ENCODE data around the gene FAM72C. TPM values are rescaled to one million over a fixed set of nuclear protein-coding genes. Genes with fewer than 3 reads are reported as not detected.
"Not testable (repeated sequence)": the region's sequence is repeated elsewhere in the genome, so short reads cannot be mapped to it uniquely, and the experiment has no call there.

Gene FAM72C
- total RNA-seq, 8 experiments from 2014 or later: 0.14 to 6.2 (median 2.5) TPM; not detected in 1

DNA sequence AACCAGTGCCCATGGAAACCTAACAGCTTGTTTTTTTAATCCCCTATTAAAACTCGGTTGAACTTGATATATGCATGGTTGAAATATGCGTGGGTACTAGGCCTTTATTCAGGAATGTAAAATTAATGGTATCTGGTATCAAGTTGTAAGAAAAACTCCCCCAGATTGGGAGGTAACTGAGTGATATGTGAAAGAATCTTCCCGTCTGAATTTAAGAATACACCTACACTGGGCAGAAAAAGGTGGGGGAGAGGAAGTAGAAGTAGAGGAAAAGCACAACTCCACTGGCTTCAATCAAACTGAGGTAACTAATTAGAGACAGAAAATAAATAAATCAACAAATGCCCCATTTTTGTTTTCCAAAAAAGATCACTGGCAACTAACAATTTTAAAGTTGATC lies 15.9 kb downstream of the FAM72C start:
- ATAC-seq (replicated peaks in 6 of 8): peak in 1 of 8 experiments; percentile 52
- WGBS, 10 experiments: no CpG with 5 or more reads among the region's 3 CpGs
- H3K4me1 ChIP-seq (replicated peaks in 1 of 2); in situ Hi-C loops (cut with MboI; ENCODE audit: low pct_unique_long_range_greater_than_20kb in 2 of 9, low sequenced_read_pairs in 9 of 9, unreplicated experiment in 9 of 9); H3K4me3 ChIP-seq; H3K27ac ChIP-seq: not testable (repeated sequence)

DNA sequence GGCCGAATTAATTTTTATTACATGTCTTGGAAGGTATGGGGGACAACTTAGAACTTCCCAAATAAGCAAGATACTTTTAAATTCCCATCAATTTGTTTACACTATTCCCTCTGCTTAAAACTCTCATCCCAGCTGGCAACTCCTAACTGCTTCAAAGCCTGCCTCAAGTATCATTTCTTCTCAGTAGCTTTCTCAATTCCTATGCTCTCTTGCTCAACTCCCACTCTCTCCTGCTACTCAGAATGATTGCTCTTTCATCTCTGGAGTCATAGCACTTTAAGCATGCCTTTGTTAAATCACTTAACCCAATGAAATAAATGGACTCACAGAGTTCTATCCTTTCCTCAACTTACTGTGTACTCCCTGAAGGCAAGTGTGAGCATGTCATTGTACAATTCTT lies 18.9 kb downstream of the FAM72C start:
- in situ Hi-C loops (cut with MboI; ENCODE audit: low pct_unique_long_range_greater_than_20kb in 2 of 9, low sequenced_read_pairs in 9 of 9, unreplicated experiment in 9 of 9); ATAC-seq (replicated peaks in 6 of 8); H3K27ac ChIP-seq; H3K4me3 ChIP-seq; H3K4me1 ChIP-seq (replicated peaks in 1 of 2): not testable (repeated sequence)
- WGBS, 10 experiments: no CpG with 5 or more reads among the region's 1 CpG

DNA sequence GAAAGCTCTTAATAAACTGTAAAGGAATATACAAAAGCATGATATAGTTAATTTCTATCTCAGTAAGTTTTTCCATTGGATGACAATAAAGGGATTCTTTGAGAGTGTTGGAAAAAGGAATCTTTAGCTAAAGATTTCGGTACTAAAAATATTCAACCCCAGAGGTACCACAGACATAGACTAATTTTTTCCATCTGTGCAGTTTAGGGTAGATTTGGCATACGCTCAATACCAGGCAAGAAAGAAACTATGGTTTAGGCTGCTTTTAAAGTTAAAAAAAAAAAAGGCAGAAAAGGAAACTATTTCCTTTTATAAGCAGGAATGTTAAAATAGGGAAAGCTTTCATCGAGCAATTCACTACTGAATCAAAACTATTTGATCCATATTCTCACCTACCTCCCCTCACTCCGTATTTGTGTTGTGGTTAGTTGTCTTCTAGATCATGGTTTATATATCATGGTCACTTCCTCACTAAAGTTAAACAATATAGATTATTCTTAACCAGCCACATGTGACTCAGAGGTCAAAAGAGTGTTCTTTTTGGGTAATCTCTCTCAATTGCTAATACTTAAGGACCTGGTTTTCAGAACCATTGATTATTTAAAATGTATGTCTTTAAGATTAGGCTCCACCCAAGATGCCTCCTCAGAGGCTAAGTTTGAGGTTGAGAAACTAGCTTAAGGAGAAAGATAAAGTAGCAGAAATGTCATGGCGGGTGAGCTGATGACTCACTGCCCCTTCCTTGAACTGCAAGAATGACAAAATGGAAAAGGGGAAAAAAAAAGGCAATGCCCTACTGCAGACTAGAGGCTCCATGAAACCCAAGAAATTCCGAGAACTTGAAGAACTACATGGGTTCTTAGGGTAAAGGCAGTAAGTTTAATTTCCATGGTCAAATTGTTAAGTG lies 20.0 kb downstream of the FAM72C start:
- peak in 3 of 8 experiments; percentile 39 to 69 (median 49) for ATAC-seq (replicated peaks in 6 of 8)
- H3K27ac ChIP-seq; in situ Hi-C loops (cut with MboI; ENCODE audit: low pct_unique_long_range_greater_than_20kb in 2 of 9, low sequenced_read_pairs in 9 of 9, unreplicated experiment in 9 of 9); H3K4me3 ChIP-seq; H3K4me1 ChIP-seq (replicated peaks in 1 of 2): not testable (repeated sequence)
- WGBS, 10 experiments: no CpG with 5 or more reads among the region's 6 CpGs

DNA sequence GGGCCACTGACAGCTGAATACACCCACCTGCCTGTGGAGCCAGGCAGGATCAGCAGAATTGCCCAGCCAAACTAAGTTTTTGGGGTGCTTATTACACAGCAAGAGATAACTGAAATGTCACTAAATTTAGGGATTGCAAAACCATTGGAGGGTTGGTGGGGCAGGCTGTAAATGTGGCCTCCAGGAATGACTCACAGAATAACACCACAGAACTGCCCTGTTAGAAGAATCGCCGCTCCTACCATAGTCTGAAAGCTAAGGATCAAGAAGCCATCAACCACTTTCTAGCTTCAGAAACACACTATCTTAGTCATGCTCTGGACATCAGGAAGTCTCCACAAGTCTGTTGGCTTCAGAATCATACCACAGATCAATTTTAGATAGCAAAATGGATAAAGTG lies 24.0 kb downstream of the FAM72C start:
- in situ Hi-C loops (cut with MboI; ENCODE audit: low pct_unique_long_range_greater_than_20kb in 2 of 9, low sequenced_read_pairs in 9 of 9, unreplicated experiment in 9 of 9): not testable (repeated sequence)

DNA sequence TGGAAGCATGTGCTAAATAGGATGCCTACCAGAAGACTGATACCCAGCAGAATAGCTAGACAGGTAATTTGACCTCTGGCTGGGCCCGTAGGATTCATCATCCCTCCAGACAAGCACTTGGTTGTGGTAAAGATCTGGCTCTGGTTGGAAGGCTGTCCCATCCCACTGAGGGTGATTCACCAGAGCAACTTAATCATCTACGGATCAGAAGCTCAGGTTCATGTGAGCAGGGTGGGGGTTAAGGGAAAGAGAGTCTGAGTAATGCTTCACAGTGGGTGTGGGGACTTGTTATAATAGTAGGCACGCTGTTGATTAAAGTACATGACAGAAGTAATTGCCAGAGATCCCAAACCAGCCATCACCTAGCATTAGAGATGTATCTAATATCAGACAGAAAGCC lies 26.5 kb downstream of the FAM72C start:
- peak in 4 of 8 experiments; percentile 52 to 91 (median 76) for ATAC-seq (replicated peaks in 6 of 8)
- no CpG with 5 or more reads among the region's 3 CpGs for whole genome bisulfite sequencing, 10 experiments
- in situ Hi-C loops (cut with MboI; ENCODE audit: low pct_unique_long_range_greater_than_20kb in 2 of 9, low sequenced_read_pairs in 9 of 9, unreplicated experiment in 9 of 9): not testable (repeated sequence)

More for the DNA sequence above, 24.0 kb downstream of the FAM72C start:
- not testable (repeated sequence) for H3K4me3 ChIP-seq; ATAC-seq (replicated peaks in 6 of 8); H3K27ac ChIP-seq; H3K4me1 ChIP-seq (replicated peaks in 1 of 2)
- WGBS, 10 experiments: no CpG with 5 or more reads among the region's 2 CpGs

DNA sequence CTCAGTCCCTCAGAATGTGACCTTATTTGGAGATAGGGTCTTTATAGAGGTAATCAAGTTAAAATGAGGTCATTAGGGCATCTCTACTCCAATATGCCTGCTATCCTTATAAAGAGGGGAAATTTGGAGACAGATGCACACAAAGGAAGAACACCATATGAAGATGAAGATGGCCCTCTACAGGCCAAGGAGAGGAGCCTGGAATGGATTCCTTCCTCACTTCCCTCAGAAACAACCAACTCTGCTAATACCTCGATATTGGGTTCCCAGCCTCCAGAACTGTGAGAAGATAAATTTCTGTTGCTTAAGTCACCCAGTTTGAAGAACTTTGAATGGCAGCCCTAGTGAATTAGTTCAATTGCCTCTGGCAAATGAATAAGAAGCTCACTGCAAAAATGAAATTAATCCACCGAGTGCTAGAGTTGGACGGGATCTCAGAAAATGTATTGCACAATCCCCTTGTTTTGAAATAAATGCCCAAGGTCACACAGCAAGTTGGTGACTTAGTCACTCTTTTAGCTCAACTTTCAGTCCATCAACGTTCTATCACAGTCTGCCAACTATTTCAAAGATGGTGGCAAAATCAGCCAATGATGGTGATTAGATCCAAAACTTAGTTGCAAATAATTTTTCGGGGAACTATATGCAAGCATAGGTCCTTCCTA lies 27.1 kb downstream of the FAM72C start:
- in situ Hi-C loops (cut with MboI; ENCODE audit: low pct_unique_long_range_greater_than_20kb in 2 of 9, low sequenced_read_pairs in 9 of 9, unreplicated experiment in 9 of 9); H3K27ac ChIP-seq; H3K4me3 ChIP-seq; H3K4me1 ChIP-seq (replicated peaks in 1 of 2): not testable (repeated sequence)
- peak in 3 of 8 experiments; percentile 12 to 50 (median 45) for ATAC-seq (replicated peaks in 6 of 8)
- no CpG with 5 or more reads among the region's 5 CpGs for WGBS, 10 experiments

More for the DNA sequence above, 26.5 kb downstream of the FAM72C start:
- H3K27ac ChIP-seq; H3K4me3 ChIP-seq; H3K4me1 ChIP-seq (replicated peaks in 1 of 2): not testable (repeated sequence)

DNA sequence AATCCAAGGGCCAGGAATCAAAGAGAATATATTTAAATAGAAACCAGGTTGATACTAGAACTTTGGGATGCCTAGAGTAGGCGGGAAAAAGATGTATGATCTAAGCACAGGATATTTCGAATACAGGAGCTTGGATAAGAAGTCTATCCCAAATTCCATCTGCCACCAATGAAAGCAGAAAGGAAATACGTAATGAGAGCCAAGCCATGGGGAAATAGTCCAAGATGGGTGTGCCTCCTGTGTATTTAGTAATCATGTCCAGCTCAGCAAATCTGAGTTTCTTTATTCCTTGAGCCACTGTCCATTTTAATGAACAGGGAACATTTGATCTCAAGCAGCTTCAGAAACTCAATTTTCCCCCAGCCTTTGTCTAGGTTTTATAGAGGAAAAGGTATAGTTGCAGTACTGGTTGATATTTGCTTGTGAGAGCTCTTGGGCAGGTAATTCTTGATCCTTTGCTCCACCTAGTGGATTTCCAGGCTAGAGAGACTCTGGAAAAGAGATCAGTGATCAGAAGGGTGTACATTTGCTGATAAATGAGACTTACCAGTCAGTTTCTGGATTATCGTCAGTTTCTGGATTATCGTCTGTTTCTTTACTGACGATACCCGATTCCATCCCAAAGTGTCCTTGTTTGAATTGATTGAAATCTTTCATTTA lies 28.3 kb downstream of the FAM72C start:
- H3K4me3 ChIP-seq; H3K27ac ChIP-seq; in situ Hi-C loops (cut with MboI; ENCODE audit: low pct_unique_long_range_greater_than_20kb in 2 of 9, low sequenced_read_pairs in 9 of 9, unreplicated experiment in 9 of 9); H3K4me1 ChIP-seq (replicated peaks in 1 of 2): not testable (repeated sequence)
- WGBS, 10 experiments: no CpG with 5 or more reads among the region's 7 CpGs
- ATAC-seq (replicated peaks in 6 of 8): peak in 6 of 8 experiments; percentile 35 to 85 (median 50)

DNA sequence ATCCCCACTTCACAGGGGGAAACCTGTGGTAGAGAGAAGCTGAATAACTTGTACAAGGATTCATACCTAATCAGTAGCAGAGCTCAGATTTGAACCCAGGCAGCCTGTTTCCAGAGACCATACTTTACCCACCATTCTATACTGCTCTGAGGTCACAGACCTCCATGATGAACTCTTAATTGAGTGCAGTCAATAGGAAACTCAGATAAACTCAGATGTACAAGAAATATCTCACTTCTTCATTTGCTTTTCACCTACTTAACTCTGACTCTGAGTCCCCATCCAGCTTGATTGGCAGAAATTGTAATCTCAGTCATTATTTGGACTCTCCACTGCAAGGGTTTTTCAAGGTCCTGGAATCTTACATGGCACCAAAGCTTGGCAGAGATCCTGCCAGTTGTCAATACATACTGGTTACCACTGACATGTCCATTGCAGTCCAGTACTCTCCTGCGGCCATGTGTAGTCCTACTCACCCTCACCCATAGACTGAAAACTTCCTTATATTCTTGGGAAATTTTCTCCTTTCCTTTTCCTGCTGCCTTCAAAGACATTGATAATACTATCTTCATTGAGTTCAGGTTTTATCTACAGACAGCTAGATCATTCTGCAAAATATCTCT lies 29.4 kb downstream of the FAM72C start:
- H3K4me3 ChIP-seq; H3K4me1 ChIP-seq (replicated peaks in 1 of 2); ATAC-seq (replicated peaks in 6 of 8); in situ Hi-C loops (cut with MboI; ENCODE audit: low pct_unique_long_range_greater_than_20kb in 2 of 9, low sequenced_read_pairs in 9 of 9, unreplicated experiment in 9 of 9); H3K27ac ChIP-seq: not testable (repeated sequence)
- no CpG with 5 or more reads among the region's 1 CpG for WGBS, 10 experiments

DNA sequence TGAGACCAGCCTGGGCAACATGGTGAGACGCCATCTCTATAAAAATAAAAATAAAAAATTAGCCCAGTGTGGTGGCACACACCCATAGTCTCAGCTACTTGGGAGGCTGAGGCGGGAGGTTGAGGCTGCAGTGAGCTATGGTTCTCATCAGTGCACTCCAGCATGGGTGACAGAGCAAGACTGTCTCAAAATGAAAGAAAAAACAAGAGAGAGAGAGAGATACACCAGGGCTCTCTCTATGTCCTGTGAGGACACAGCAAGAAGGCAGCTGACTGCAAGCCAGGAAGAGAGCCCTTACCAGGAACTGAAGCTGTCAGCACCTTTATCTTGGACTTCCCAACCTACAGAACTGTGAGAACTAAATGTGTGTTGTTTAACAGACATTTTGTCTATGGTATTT lies 32.1 kb downstream of the FAM72C start:
- H3K4me1 ChIP-seq (replicated peaks in 1 of 2); in situ Hi-C loops (cut with MboI; ENCODE audit: low pct_unique_long_range_greater_than_20kb in 2 of 9, low sequenced_read_pairs in 9 of 9, unreplicated experiment in 9 of 9); H3K27ac ChIP-seq; H3K4me3 ChIP-seq; ATAC-seq (replicated peaks in 6 of 8): not testable (repeated sequence)
- WGBS, 10 experiments: no CpG with 5 or more reads among the region's 2 CpGs

DNA sequence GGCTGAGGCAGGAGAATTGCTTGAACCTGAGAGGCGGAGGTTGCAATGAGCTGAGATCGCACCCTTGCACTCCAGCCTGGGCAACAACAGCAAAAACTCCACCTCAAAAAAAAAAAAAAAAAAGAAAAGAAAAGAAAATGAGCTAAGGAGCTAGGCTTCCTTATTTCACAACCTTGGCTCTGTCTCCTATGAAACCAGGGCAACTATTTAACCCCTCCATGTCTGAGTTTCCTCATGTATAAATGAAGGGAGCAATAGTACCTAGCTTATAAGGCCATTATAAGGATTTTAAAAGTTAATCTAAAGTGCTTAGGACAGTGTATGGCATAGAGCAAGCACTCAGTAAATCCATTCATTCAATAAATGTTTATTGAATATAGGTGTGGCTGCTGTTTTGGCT lies 32.9 kb downstream of the FAM72C start:
- H3K4me3 ChIP-seq; in situ Hi-C loops (cut with MboI; ENCODE audit: low pct_unique_long_range_greater_than_20kb in 2 of 9, low sequenced_read_pairs in 9 of 9, unreplicated experiment in 9 of 9); H3K27ac ChIP-seq; ATAC-seq (replicated peaks in 6 of 8); H3K4me1 ChIP-seq (replicated peaks in 1 of 2): not testable (repeated sequence)
- WGBS, 10 experiments: no CpG with 5 or more reads among the region's 2 CpGs

DNA sequence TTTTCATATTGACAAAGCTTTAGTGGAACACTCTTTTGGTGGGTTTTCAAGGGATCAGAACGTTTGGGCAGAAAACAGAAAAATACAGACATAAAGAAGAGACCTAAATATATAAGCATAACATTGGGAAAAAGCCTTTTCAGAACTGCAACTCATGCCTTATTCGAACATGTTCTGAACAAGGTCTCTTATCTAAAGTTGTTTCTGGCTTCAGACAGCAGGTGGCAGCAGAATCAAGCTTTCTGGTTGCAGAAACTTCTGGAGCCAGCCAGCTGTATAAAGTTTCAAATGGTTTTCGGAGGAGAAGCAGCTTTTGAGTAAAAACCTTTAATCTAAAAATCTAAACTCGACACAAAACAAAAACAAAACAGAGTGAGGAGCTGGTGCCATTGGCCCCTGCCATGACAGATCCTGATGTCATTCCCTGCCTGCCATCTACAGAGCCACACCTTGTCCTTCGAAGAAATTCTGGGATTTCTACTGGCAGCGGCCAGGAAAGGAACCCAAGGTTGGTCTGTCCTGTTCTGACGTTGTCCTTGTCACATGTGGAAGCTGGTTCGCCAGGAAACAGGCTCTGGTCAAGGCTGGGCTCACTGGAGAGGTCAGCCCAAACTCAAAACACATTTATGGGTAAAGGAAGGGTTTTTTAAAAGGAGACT lies 35.2 kb downstream of the FAM72C start:
- peak; percentile 34 to 89 (median 70) for ATAC-seq (replicated peaks in 6 of 8)
- whole genome bisulfite sequencing, 10 experiments: 17% methylated on average over 1 of the region's 8 CpGs; no CpG with 5 or more reads in 9 of the 10 experiments
- H3K4me3 ChIP-seq; H3K4me1 ChIP-seq (replicated peaks in 1 of 2); H3K27ac ChIP-seq; in situ Hi-C loops (cut with MboI; ENCODE audit: low pct_unique_long_range_greater_than_20kb in 2 of 9, low sequenced_read_pairs in 9 of 9, unreplicated experiment in 9 of 9): not testable (repeated sequence)

DNA sequence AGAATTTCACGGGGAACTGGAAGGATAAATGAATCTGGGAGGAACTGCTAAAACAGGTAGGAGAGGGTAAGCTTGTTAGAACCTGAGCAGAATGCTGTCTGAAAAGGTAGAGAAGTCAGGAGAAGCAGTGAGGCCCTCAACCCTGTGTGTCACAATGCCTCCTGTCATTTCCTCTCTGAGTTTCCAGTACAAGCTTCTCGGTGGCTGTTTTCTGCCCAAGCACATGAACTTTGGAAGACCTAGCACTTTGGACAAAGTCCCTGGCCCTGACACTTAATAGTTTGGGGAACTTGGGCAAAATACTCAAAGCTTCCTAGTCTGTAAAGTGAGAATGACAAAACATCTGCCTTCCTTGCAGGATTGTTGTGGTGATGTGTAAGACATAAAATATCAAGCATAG lies 52.7 kb downstream of the FAM72C start:
- in situ Hi-C loops (cut with MboI; ENCODE audit: low pct_unique_long_range_greater_than_20kb in 2 of 9, low sequenced_read_pairs in 9 of 9, unreplicated experiment in 9 of 9); H3K4me3 ChIP-seq; ATAC-seq (replicated peaks in 6 of 8); H3K4me1 ChIP-seq (replicated peaks in 1 of 2); H3K27ac ChIP-seq: not testable (repeated sequence)
- no CpG with 5 or more reads among the region's 2 CpGs for WGBS, 10 experiments

Measured in motor neuron (in vitro differentiated cells).